ENCODE data around the gene ZBTB42.

The ZBTB42 gene

GRCh38 chr14:104769324-104770071 lies 31.4 kb upstream of the ZBTB42 start:
- DNase-seq (ENCODE audit: low read depth), result no peak

GRCh38 chr14:104770072-104770579 lies 30.8 kb upstream of the ZBTB42 start:
- no peak for DNase-seq (ENCODE audit: low read depth)

- DNase-seq (ENCODE audit: low read depth), result no peak
Observed at GRCh38 chr14:104770851-104771272, 30.0 kb upstream of the ZBTB42 start.

GRCh38 chr14:104771374-104771773 lies 29.5 kb upstream of the ZBTB42 start:
- DNase-seq (ENCODE audit: low read depth), result no peak

- no peak for DNase-seq (ENCODE audit: low read depth)
Observed at GRCh38 chr14:104771918-104772706, 28.8 kb upstream of the ZBTB42 start.

GRCh38 chr14:104772707-104773504 lies 28.0 kb upstream of the ZBTB42 start:
- DNase-seq (ENCODE audit: low read depth), result no peak

- no peak for DNase-seq (ENCODE audit: low read depth)
Observed at GRCh38 chr14:104773505-104774452, 27.1 kb upstream of the ZBTB42 start.

- no peak for DNase-seq (ENCODE audit: low read depth)
Observed at GRCh38 chr14:104774453-104775072, 26.3 kb upstream of the ZBTB42 start.

GRCh38 chr14:104775073-104775489 lies 25.8 kb upstream of the ZBTB42 start:
- no peak for DNase-seq (ENCODE audit: low read depth)

- no peak for DNase-seq (ENCODE audit: low read depth)
Observed at GRCh38 chr14:104776481-104776880, 24.4 kb upstream of the ZBTB42 start.

GRCh38 chr14:104776961-104777807 lies 23.7 kb upstream of the ZBTB42 start:
- DNase-seq (ENCODE audit: low read depth), result no peak

- no peak for DNase-seq (ENCODE audit: low read depth)
Observed at GRCh38 chr14:104777808-104778249, 23.1 kb upstream of the ZBTB42 start.

GRCh38 chr14:104778694-104779331 lies 22.1 kb upstream of the ZBTB42 start:
- no peak for DNase-seq (ENCODE audit: low read depth)

- no peak for DNase-seq (ENCODE audit: low read depth)
Observed at GRCh38 chr14:104779776-104780512, 21.0 kb upstream of the ZBTB42 start.

GRCh38 chr14:104780513-104781030 lies 20.3 kb upstream of the ZBTB42 start:
- no peak for DNase-seq (ENCODE audit: low read depth)

GRCh38 chr14:104781271-104782077 lies 19.4 kb upstream of the ZBTB42 start:
- DNase-seq (ENCODE audit: low read depth), result no peak

- DNase-seq (ENCODE audit: low read depth), result no peak
Observed at GRCh38 chr14:104782086-104782807, 18.7 kb upstream of the ZBTB42 start.

All from CMK (cell line).